ENCODE results near the gene DCDC2C.

Gene DCDC2C

DNA sequence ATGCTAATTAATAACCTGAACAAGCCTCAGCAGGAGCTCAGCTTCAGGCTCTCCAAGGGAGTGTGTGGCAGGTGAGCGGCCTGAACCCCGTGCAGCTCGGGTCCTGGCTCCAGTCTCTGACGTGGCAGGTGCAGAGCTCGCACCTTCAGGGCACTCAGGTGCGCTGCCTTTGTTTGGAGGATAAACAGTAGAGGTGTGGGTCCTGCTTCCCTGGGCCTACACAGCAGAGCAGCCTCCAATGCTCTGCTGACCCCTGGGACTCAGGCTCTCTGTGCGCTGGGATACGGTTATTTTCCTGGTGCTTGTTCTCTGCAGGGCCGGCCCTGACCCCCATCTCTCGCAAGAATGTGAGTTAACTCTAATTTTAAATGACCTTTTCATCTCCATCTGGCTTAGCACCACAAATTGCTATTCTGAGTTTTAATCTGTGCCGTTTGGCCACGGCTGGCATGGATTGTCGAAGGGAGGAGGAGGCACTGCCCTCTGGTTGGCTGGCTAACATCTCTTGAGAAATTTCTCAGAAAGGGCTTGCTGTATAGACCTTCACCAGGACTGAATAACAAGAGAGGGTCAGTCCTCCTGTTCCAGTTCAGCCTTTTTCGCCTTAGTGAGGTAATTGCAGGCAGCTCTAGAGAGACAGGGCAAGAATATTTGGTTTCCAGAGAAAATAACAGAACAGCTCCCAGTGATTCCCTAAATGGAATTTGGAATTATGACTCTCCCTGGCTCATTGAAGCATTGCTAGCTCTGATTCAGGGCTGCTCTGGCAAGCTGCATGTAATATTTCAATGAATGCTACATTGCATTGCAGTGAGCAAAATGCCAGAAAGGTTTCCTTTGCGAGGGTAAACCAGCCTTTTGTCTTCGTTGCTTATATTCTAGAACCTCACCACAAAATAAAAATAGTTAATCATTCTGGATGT, 161.8 kb downstream of the DCDC2C start:
- DNase-seq (ENCODE audit: low read depth), result no peak
- TF ChIP-seq, protein P1, sequence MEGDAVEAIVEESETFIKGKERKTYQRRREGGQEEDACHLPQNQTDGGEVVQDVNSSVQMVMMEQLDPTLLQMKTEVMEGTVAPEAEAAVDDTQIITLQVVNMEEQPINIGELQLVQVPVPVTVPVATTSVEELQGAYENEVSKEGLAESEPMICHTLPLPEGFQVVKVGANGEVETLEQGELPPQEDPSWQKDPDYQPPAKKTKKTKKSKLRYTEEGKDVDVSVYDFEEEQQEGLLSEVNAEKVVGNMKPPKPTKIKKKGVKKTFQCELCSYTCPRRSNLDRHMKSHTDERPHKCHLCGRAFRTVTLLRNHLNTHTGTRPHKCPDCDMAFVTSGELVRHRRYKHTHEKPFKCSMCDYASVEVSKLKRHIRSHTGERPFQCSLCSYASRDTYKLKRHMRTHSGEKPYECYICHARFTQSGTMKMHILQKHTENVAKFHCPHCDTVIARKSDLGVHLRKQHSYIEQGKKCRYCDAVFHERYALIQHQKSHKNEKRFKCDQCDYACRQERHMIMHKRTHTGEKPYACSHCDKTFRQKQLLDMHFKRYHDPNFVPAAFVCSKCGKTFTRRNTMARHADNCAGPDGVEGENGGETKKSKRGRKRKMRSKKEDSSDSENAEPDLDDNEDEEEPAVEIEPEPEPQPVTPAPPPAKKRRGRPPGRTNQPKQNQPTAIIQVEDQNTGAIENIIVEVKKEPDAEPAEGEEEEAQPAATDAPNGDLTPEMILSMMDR (IDR thresholded peaks at IDR 0.05; ENCODE audit: control insufficient read depth, insufficient read depth, low read depth, low read length, missing control alignments), result no peak
- H3K4me3 ChIP-seq (ENCODE audit: control insufficient read depth, low read depth, low read length), result no peak overlapping the region

DNA sequence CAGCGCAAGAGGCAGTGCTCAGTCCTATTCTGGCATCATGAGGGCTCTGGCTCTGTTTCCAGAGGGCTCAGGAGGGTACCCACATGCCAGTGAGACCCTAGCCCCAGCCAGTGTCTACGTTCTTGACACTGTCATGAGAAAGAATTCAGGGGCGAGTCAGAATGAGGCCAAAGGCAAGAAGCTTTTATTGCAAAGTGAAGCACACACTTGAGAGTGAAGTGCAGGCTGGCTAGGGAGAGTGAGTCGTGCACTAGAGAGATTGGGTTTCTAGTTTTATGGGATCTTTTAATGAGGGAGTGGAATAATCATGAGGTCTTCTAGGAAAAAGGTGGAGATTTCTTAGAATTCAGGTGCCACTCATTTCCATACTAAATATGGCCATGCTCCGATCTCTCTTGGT, 164.1 kb downstream of the DCDC2C start:
- DNase-seq (ENCODE audit: low read depth), result no peak
- no peak overlapping the region for H3K4me3 ChIP-seq (ENCODE audit: control insufficient read depth, low read depth, low read length)
- TF ChIP-seq, protein P1 (IDR thresholded peaks at IDR 0.05; ENCODE audit: control insufficient read depth, insufficient read depth, low read depth, low read length, missing control alignments), result no peak

DNA sequence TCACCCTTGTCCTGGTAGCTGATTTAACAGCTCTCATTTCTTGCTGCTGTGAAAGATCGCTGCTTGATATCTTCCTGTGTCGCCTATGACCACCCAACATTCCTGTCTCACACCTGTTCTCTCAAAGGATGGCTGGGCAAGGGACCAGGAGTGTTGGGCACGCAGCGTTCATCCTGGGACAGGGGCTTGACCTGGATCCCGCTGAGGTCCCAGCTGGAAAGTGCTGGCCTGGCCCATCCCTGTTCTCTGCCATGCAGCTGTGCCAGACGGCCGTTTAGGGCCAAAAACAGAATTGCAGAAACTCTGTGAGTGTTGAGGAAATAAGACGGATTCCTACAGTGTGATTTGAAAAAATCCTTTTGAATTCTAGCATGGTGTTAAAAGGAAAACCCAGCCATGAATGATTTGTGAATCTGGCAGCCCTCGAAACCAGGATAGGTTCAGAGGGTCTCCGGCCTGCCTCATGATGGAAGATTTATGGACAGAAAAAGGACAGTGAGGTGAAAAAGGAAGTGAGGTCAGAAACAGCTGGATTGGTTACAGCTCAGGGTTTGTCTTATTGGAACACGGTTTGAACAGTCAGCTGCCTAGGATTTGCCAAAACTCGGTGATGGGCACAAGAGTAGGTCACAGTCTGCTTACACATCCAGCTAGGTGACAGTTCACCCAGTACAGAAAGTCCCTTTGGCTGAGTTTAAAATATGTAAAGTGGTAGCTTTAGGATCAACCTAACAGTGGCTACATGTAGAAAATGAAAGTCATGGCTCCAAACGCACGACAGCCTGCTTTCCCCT, 164.8 kb downstream of the DCDC2C start:
- TF ChIP-seq, protein P1 (IDR thresholded peaks at IDR 0.05; ENCODE audit: control insufficient read depth, insufficient read depth, low read depth, low read length, missing control alignments), result no peak
- H3K4me3 ChIP-seq (ENCODE audit: control insufficient read depth, low read depth, low read length), result no peak overlapping the region
- DNase-seq (ENCODE audit: low read depth), result no peak

DNA sequence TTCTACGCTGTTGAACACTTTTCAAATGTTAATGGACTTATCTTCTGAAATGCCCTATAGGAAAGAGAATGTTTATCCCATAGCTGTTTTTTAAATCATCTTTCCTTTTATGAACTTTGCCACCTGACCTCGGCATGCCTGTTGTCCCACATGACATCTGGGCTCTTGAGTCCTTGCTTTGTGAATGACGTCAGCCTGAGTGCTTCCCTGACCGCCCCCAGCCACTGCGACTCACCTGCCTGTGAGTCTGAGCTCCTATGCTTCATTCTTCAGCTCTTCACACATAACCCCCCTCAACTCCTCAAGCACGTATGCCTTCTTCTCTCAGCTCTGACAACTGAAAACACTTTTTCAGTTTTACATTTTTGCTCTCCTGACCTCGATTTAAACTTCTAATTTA, 166.8 kb downstream of the DCDC2C start:
- DNase-seq (ENCODE audit: low read depth), result no peak
- H3K4me3 ChIP-seq (ENCODE audit: control insufficient read depth, low read depth, low read length), result no peak overlapping the region
- TF ChIP-seq, protein P1 (IDR thresholded peaks at IDR 0.05; ENCODE audit: control insufficient read depth, insufficient read depth, low read depth, low read length, missing control alignments), result no peak

DNA sequence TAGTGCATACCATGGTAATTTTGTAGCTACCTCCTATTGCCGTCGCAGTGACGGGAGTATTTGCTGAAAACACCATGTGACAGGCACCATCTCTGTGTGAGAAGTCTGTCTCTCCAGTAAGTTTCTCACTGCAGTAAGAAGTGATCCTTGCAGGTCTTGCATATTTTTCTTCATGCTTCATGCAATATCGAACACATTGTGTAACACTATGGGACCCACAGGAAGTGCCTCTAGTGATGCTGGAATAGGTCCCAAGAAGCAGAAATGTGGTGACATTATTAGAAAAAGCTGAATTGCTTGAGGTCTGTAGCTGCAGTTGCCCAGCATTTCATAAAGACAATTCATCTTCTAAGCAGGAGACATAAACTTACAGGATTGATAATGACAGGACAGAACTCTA, 167.6 kb downstream of the DCDC2C start:
- DNase-seq (ENCODE audit: low read depth), result no peak
- no peak overlapping the region for H3K4me3 ChIP-seq (ENCODE audit: control insufficient read depth, low read depth, low read length)
- TF ChIP-seq, protein P1 (IDR thresholded peaks at IDR 0.05; ENCODE audit: control insufficient read depth, insufficient read depth, low read depth, low read length, missing control alignments), result no peak

DNA sequence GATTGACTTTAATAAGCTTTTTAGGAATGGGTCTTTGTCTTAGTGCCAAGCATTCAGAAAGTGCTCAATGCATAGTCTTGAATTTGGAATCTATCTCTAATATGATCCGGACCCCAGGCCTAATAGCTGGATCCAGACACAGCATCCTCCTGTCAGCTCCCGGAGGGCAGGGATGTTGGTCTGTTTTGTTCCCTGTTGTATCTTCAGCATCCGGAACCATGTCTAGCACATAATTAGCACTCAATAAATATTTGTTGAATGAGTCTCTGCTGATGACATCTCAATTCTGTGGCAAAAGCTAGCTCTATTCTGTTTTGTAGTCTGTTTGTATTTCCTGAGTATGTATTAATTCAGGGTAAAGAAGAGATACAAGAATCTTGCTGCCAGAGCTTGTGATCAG, 169.1 kb downstream of the DCDC2C start:
- TF ChIP-seq, protein P1 (IDR thresholded peaks at IDR 0.05; ENCODE audit: control insufficient read depth, insufficient read depth, low read depth, low read length, missing control alignments), result no peak
- no peak for DNase-seq (ENCODE audit: low read depth)
- H3K4me3 ChIP-seq (ENCODE audit: control insufficient read depth, low read depth, low read length), result no peak overlapping the region

Data from AG09309 (cell line).